Stimulated activated naive CD8-positive, alpha-beta T cell treated with anti-CD3 and anti-CD28 coated beads, Interleukin-15, amount 100 ng/mL, for 72 hours (primary cell): Measurements from ENCODE around the gene FN3K.

Source experiments
- ATAC-seq: fragments of 150-1000 bp; cut with Tn5 transposase; 2 replicates; pipeline ENCODE4 v1.10.0; 2021; ENCODE audit warnings: mild to moderate bottlenecking, moderate library complexity
- DNase-seq, 2 donors: peaks; one replicate each; pipeline ENCODE4 v3.0.0; 2021 to 2022
- H3K27ac Mint-ChIP-seq, 2 donors: one replicate each; pipeline ENCODE4 v1.8.0; 2022; ENCODE audit warnings: mild to moderate bottlenecking in 2 of 2, mixed read lengths in 2 of 2, moderate library complexity in 2 of 2
- H3K27me3 Mint-ChIP-seq: one replicate; pipeline ENCODE4 v1.8.0; 2022; ENCODE audit warnings: mixed read lengths
- H3K4me1 Mint-ChIP-seq: one replicate; pipeline ENCODE4 v1.8.0; 2022; ENCODE audit warnings: mild to moderate bottlenecking, mixed read lengths
- H3K4me3 Mint-ChIP-seq, 2 donors: one replicate each; pipeline ENCODE4 v1.8.0; 2022; ENCODE audit warnings: mild to moderate bottlenecking in 2 of 2, mixed read lengths in 2 of 2, moderate library complexity in 1 of 2
- H3K9me3 Mint-ChIP-seq, 2 donors: one replicate each; pipeline ENCODE4 v1.8.0; 2022; ENCODE audit warnings: mixed read lengths in 2 of 2

Gene FN3K

GRCh38 chr17:82698065-82698973, 37.1 kb upstream of the FN3K start, which contains the start of gene RAB40B:
Gene RAB40B (minus strand): TSS chr17:82698698. CDS start chr17:82698596, 102 bp downstream.
- peak; percentile 98 for ATAC-seq

GRCh38 chr17:82698974-82699442, 36.4 kb upstream of the FN3K start:
- Mint-ChIP-seq H3K4me3 (peak overlapping the region; percentile 78 to 88), H3K27ac (peak overlapping the region in 1 of 2 donors; percentile 59), H3K27me3 (peaks cover 12% of the 10 kb centered on the region), H3K4me1 (peaks cover 18% of the 10 kb centered on the region), H3K9me3 (peaks cover 8 to 11% of the 10 kb centered on the region in 2 donors)
- no peak for ATAC-seq
- DNase-seq: no peak

More at GRCh38 chr17:82698065-82698973, 37.1 kb upstream of the FN3K start, which contains the start of gene RAB40B:
- Mint-ChIP-seq H3K4me3 (peak within 1 kb of the TSS; percentile 78 to 88), H3K27me3 (peaks cover 12% of the 10 kb centered on the region), H3K9me3 (peaks cover 8 to 11% of the 10 kb centered on the region in 2 donors), H3K4me1 (peaks cover 18% of the 10 kb centered on the region), H3K27ac (peak within 1 kb of the TSS in 1 of 2 donors; percentile 59)
- peak; percentile 99 for DNase-seq

GRCh38 chr17:82699551-82699950, 35.9 kb upstream of the FN3K start:
- ATAC-seq: no peak
- Mint-ChIP-seq H3K4me1 (peaks cover 18% of the 10 kb centered on the region), H3K27ac (no peak overlapping the region), H3K4me3 (peak overlapping the region; percentile 78 to 88), H3K9me3 (peaks cover 4 to 6% of the 10 kb centered on the region in 2 donors), H3K27me3 (peaks cover 12% of the 10 kb centered on the region)
- no peak for DNase-seq

- Mint-ChIP-seq H3K4me3 (no peak overlapping the region), H3K27ac (no peak overlapping the region), H3K9me3 (no peaks in the 10 kb centered on the region), H3K27me3 (peaks cover 2% of the 10 kb centered on the region), H3K4me1 (peaks cover 10% of the 10 kb centered on the region)
- ATAC-seq (no peak), DNase-seq (no peak)
Observed at GRCh38 chr17:82702231-82702927, 33.0 kb upstream of the FN3K start.

GRCh38 chr17:82703036-82703745, 32.2 kb upstream of the FN3K start:
- H3K4me3 Mint-ChIP-seq: no peak overlapping the region
- ATAC-seq: no peak
- no peaks in the 10 kb centered on the region for H3K9me3 Mint-ChIP-seq

GRCh38 chr17:82703935-82704865, 31.2 kb upstream of the FN3K start:
- Mint-ChIP-seq H3K27ac (no peak overlapping the region), H3K4me3 (no peak overlapping the region), H3K27me3 (no peaks in the 10 kb centered on the region), H3K4me1 (peaks cover 11% of the 10 kb centered on the region), H3K9me3 (no peaks in the 10 kb centered on the region)
- ATAC-seq: no peak
- no peak for DNase-seq

More at GRCh38 chr17:82703036-82703745, 32.2 kb upstream of the FN3K start:
- H3K27ac Mint-ChIP-seq: no peak overlapping the region
- peaks cover 13% of the 10 kb centered on the region for H3K4me1 Mint-ChIP-seq
- DNase-seq: no peak
- H3K27me3 Mint-ChIP-seq: no peaks in the 10 kb centered on the region

GRCh38 chr17:82704886-82705285, 30.5 kb upstream of the FN3K start:
- H3K27me3 Mint-ChIP-seq: no peaks in the 10 kb centered on the region
- no peak for ATAC-seq
- DNase-seq: no peak

GRCh38 chr17:82705756-82706155, 29.7 kb upstream of the FN3K start:
- Mint-ChIP-seq H3K27me3 (no peaks in the 10 kb centered on the region), H3K27ac (no peak overlapping the region), H3K4me3 (no peak overlapping the region), H3K4me1 (peaks cover 6% of the 10 kb centered on the region), H3K9me3 (no peaks in the 10 kb centered on the region)
- DNase-seq (no peak), ATAC-seq (no peak)

More at GRCh38 chr17:82704886-82705285, 30.5 kb upstream of the FN3K start:
- H3K4me1 Mint-ChIP-seq: peaks cover 6% of the 10 kb centered on the region
- H3K27ac Mint-ChIP-seq: no peak overlapping the region
- H3K9me3 Mint-ChIP-seq: no peaks in the 10 kb centered on the region
- no peak overlapping the region for H3K4me3 Mint-ChIP-seq

GRCh38 chr17:82709024-82709675, 26.3 kb upstream of the FN3K start:
- ATAC-seq: peak; percentile 21
- no peaks in the 10 kb centered on the region for H3K27me3 Mint-ChIP-seq
- peaks cover 6% of the 10 kb centered on the region for H3K4me1 Mint-ChIP-seq
- H3K4me3 Mint-ChIP-seq: no peak overlapping the region
- H3K27ac Mint-ChIP-seq: no peak overlapping the region
- no peak for DNase-seq
- no peaks in the 10 kb centered on the region for H3K9me3 Mint-ChIP-seq

- Mint-ChIP-seq H3K4me3 (no peak overlapping the region), H3K27me3 (no peaks in the 10 kb centered on the region), H3K27ac (no peak overlapping the region), H3K4me1 (peaks cover 6% of the 10 kb centered on the region), H3K9me3 (no peaks in the 10 kb centered on the region)
- no peak for DNase-seq
- peak; percentile 10 for ATAC-seq
Observed at GRCh38 chr17:82709676-82710498, 25.5 kb upstream of the FN3K start.

GRCh38 chr17:82710499-82711232, 24.7 kb upstream of the FN3K start:
- DNase-seq (no peak), ATAC-seq (no peak)
- H3K27me3 Mint-ChIP-seq: no peaks in the 10 kb centered on the region
- H3K27ac Mint-ChIP-seq: no peak overlapping the region
- no peak overlapping the region for H3K4me3 Mint-ChIP-seq
- peaks cover 8% of the 10 kb centered on the region for H3K4me1 Mint-ChIP-seq
- no peaks in the 10 kb centered on the region for H3K9me3 Mint-ChIP-seq

GRCh38 chr17:82713071-82713723, 22.2 kb upstream of the FN3K start:
- Mint-ChIP-seq H3K27me3 (no peaks in the 10 kb centered on the region), H3K4me1 (peaks cover 21% of the 10 kb centered on the region), H3K9me3 (no peaks in the 10 kb centered on the region), H3K27ac (no peak overlapping the region), H3K4me3 (no peak overlapping the region)
- DNase-seq: no peak
- no peak for ATAC-seq
